Hepatocyte (in vitro differentiated cells): ENCODE data around the gene LEP. TPM values are rescaled to one million over a fixed set of nuclear protein-coding genes. Genes with fewer than 3 reads are reported as not detected.

ENCODE experiments used
- DNase-seq: peaks from one replicate; pipeline ENCODE4 v3.0.0-alpha.2; 2016; ENCODE audit warnings: low spot score
- H2AFZ ChIP-seq: fragments of 200-600 bp; sonication (generic); 2 replicates; pipeline ENCODE4 v1.6.0; 2016; ENCODE audit warnings: antibody characterized with exemption, mild to moderate bottlenecking
- H3K27ac ChIP-seq: fragments of 200-600 bp; sonication (generic); 2 replicates; pipeline ENCODE4 v1.5.1; 2016; ENCODE audit warnings: mild to moderate bottlenecking
- H3K27me3 ChIP-seq: fragments of 200-600 bp; sonication (generic); 2 replicates; pipeline ENCODE4 v1.6.1; 2016
- H3K36me3 ChIP-seq: fragments of 200-600 bp; sonication (generic); replicated peaks from 2 replicates; pipeline ENCODE4 v1.5.1; 2016; ENCODE audit warnings: low read depth; ENCODE audit not compliant: insufficient read depth
- H3K4me1 ChIP-seq: fragments of 200-600 bp; sonication (generic); 2 replicates; pipeline ENCODE4 v1.5.1; 2016; ENCODE audit warnings: mild to moderate bottlenecking, moderate library complexity; ENCODE audit not compliant: insufficient read depth
- H3K4me2 ChIP-seq: fragments of 200-600 bp; sonication (generic); 2 replicates; pipeline ENCODE4 v1.6.0; 2016
- H3K4me3 ChIP-seq: fragments of 200-600 bp; sonication (generic); 2 replicates; pipeline ENCODE4 v1.5.1; 2016; ENCODE audit warnings: mild to moderate bottlenecking
- H3K79me2 ChIP-seq: fragments of 200-600 bp; sonication (generic); 2 replicates; pipeline ENCODE4 v1.6.0; 2017; ENCODE audit warnings: mild to moderate bottlenecking
- H3K9me2 ChIP-seq: fragments of 200-600 bp; sonication (generic); replicated peaks from 2 replicates; pipeline ENCODE4 v1.6.0; 2017; ENCODE audit warnings: mild to moderate bottlenecking; ENCODE audit not compliant: insufficient read depth
- H3K9me3 ChIP-seq: fragments of 200-600 bp; sonication (generic); 2 replicates; pipeline ENCODE4 v1.5.1; 2016; ENCODE audit warnings: low read depth, mild to moderate bottlenecking
- H4K20me1 ChIP-seq: fragments of 200-600 bp; sonication (generic); 2 replicates; pipeline ENCODE4 v1.6.0; 2016; ENCODE audit warnings: mild to moderate bottlenecking; ENCODE audit not compliant: insufficient read depth, poor library complexity, severe bottlenecking
- CTCF ChIP-seq: fragments of 200-600 bp; sonication (generic); IDR thresholded peaks from 2 replicates; pipeline ENCODE4 v1.5.1; 2016; ENCODE audit warnings: antibody characterized with exemption, mild to moderate bottlenecking; ENCODE audit not compliant: poor library complexity
- EZH2 ChIP-seq: fragments of 200-600 bp; sonication (generic); IDR thresholded peaks from 2 replicates; pipeline ENCODE4 v1.6.1; 2016; ENCODE audit warnings: antibody characterized with exemption, mild to moderate bottlenecking, borderline replicate concordance
- EZH2phosphoT487 ChIP-seq: fragments of 200-600 bp; sonication (generic); IDR thresholded peaks from one replicate; pipeline ENCODE4 v1.6.1; 2018; ENCODE audit warnings: antibody characterized with exemption, mild to moderate bottlenecking, low read depth, moderate library complexity; ENCODE audit not compliant: unreplicated experiment, severe bottlenecking
- WGBS: methylation state at CpG from one replicate; pipeline ENCODE4 v1.1.6; 2016; ENCODE audit warnings: low lambda C conversion rate; ENCODE audit errors: missing lambda C conversion rate; 5-methylcytosine and 5-hydroxymethylcytosine counted together
- microRNA-seq: library from miRNA; unstranded; fragments of <30 nt; microRNA quantifications from one replicate; pipeline ENCODE4, GENCODE V29; 2017
- polyA plus RNA-seq: library from polyadenylated mRNA; unstranded; fragments of >200 nt; fragmentation: Nextera tagmentation; extraction: Ambion mirVana; gene quantifications from 2 replicates; pipeline ENCODE4 v1.2.1, GENCODE V29; 2016
- small RNA-seq: library from RNA; depleted of rRNA; stranded (forward); fragments of <200 nt; gene quantifications from one replicate; pipeline ENCODE3, GENCODE V24; 2014
- total RNA-seq: library from RNA; depleted of rRNA; stranded (reverse); fragments of >200 nt; gene quantifications from 2 replicates; pipeline ENCODE4 v1.2.3, GENCODE V29; 2014

Gene LEP
- total and polyA plus RNA-seq, 2 experiments from 2014 or later = not detected

- Histone ChIP-seq H4K20me1 (no peaks in the 10 kb centered on the region), H3K4me1 (no peaks in the 10 kb centered on the region), H3K27ac (no peak overlapping the region), H3K9me3 (no peaks in the 10 kb centered on the region), H3K79me2 (no peaks in the 10 kb centered on the region), H3K9me2 (no peaks in the 10 kb centered on the region), H3K36me3 (no peaks in the 10 kb centered on the region), H3K27me3 (no peaks in the 10 kb centered on the region), H3K4me2 (no peak overlapping the region), H3K4me3 (no peak overlapping the region), H2AFZ (no peak overlapping the region)
- 88% methylated on average over 2 of the region's 2 CpGs for WGBS
- no peak for TF ChIP-seq CTCF
- no peak for TF ChIP-seq EZH2phosphoT487
- TF ChIP-seq EZH2 = no peak
- DNase-seq = no peak
These were observed 66.0 kb downstream of the LEP start for GRCh38 chr7:128307061-128307460.

Small RNA genes within 50 kb of the gene (microRNA-seq; reads per million reads assigned to microRNA genes)
- gene MIR129-1 = not detected

Small RNA genes within 50 kb of the gene (small RNA-seq; reads per million reads assigned to genes)
- gene MIR129-1 = not detected

Other genes starting within 250 kb of the LEP start
- 15.1 TPM in 2 replicates for gene LRRC4, start 209.8 kb upstream of the LEP start, total RNA-seq
- gene LRRC4, start 209.8 kb upstream of the LEP start, polyA plus RNA-seq = 3.5 and 3.9 TPM in 2 replicates
- gene RBM28, start 102.6 kb downstream of the LEP start, total RNA-seq = 19.3 and 25.7 TPM in 2 replicates
- gene RBM28, start 102.6 kb downstream of the LEP start, polyA plus RNA-seq = 26.4 and 32.2 TPM in 2 replicates
- gene PRRT4, start 120.4 kb downstream of the LEP start, total RNA-seq = 1.2 and 2.2 TPM in 2 replicates
- 3.4 and 4.1 TPM in 2 replicates for gene PRRT4, start 120.4 kb downstream of the LEP start, polyA plus RNA-seq
- 30.4 and 34.7 TPM in 2 replicates for gene IMPDH1, start 168.7 kb downstream of the LEP start, total RNA-seq
- 63.5 and 70.5 TPM in 2 replicates for gene IMPDH1, start 168.7 kb downstream of the LEP start, polyA plus RNA-seq
- 16.5 and 18.0 TPM in 2 replicates for gene HILPDA, start 214.6 kb downstream of the LEP start, total RNA-seq
- gene HILPDA, start 214.6 kb downstream of the LEP start, polyA plus RNA-seq = 37.4 and 44.2 TPM in 2 replicates
- gene METTL2B, start 235.5 kb downstream of the LEP start, total RNA-seq = 22.9 and 29.0 TPM in 2 replicates
- gene METTL2B, start 235.5 kb downstream of the LEP start, polyA plus RNA-seq = 9.1 and 11.4 TPM in 2 replicates